ENCODE data around the gene IFT122. TPM values are rescaled to one million over a fixed set of nuclear protein-coding genes. Genes with fewer than 3 reads are reported as not detected.

IFT122 gene
- total RNA-seq, 1 donor from 2014 or later = 9.1 TPM

DNA sequence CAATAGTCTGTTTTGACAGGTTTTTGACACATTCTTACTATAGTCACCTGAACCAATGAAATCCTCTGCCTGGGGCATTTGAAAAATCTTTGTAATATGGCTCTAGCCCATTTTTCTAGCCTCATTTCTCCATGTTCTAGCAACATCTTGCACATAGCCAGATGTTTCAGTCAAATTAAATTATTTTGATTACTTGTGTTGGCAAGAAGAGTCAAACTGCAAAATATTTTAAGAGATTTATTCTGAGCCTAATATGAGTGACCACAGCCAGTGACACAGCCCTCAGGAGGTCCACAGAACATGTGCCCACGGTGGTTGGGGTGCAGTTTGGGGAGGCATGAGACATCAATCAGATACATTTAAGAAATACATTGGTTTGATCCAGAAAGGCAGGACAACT is 6.9 kb downstream of the IFT122 start:
- DNase-seq (ENCODE audit: low read depth) = no peak
- no peaks in the 10 kb centered on the region for H3K27me3 ChIP-seq (ENCODE audit: control insufficient read depth, insufficient read depth, low read length)
- TF ChIP-seq, protein P1, sequence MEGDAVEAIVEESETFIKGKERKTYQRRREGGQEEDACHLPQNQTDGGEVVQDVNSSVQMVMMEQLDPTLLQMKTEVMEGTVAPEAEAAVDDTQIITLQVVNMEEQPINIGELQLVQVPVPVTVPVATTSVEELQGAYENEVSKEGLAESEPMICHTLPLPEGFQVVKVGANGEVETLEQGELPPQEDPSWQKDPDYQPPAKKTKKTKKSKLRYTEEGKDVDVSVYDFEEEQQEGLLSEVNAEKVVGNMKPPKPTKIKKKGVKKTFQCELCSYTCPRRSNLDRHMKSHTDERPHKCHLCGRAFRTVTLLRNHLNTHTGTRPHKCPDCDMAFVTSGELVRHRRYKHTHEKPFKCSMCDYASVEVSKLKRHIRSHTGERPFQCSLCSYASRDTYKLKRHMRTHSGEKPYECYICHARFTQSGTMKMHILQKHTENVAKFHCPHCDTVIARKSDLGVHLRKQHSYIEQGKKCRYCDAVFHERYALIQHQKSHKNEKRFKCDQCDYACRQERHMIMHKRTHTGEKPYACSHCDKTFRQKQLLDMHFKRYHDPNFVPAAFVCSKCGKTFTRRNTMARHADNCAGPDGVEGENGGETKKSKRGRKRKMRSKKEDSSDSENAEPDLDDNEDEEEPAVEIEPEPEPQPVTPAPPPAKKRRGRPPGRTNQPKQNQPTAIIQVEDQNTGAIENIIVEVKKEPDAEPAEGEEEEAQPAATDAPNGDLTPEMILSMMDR (IDR thresholded peaks at IDR 0.05; ENCODE audit: insufficient read depth, low read length, poor library complexity, severe bottlenecking) = no peak
- no peaks in the 10 kb centered on the region for H3K36me3 ChIP-seq (ENCODE audit: control insufficient read depth, insufficient read depth, low read length)
- no peak overlapping the region for H3K4me3 ChIP-seq (ENCODE audit: low read depth, low read length)

DNA sequence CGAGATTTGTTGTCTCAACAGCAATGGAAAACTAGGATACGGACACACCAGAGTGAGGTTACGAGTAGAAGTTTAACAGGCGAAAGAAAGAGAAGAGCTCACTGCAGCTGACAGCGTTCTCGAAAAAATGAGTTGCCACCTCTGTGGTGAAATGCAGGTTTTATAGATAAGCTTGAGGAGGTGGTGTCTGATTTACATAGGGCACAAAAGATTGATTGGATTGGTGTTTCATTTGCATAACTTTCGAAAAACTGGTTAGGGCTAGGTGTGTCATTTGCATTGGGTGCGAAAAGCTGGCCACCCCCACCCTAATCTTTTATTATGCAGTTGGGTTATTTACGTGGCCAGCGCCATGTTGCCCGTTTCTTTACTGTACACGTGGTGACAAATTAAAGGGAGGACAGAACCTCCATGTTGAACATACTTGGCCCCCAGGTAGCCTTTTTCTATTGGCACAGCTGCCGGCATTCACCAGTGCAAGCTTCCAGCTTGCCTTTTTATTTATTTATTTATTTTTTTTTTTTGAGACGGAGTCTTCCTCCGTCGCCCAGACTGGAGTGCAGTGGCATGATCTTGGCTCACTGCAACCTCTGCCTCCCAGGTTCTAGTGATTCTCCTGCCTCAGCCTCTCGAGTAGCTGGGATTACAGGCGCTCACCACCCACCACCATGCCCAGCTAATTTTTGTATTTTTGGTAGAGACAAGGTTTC is 8.3 kb downstream of the IFT122 start:
- no peak for DNase-seq (ENCODE audit: low read depth)
- TF ChIP-seq, protein P1 (IDR thresholded peaks at IDR 0.05; ENCODE audit: insufficient read depth, low read length, poor library complexity, severe bottlenecking) = no peak

DNA sequence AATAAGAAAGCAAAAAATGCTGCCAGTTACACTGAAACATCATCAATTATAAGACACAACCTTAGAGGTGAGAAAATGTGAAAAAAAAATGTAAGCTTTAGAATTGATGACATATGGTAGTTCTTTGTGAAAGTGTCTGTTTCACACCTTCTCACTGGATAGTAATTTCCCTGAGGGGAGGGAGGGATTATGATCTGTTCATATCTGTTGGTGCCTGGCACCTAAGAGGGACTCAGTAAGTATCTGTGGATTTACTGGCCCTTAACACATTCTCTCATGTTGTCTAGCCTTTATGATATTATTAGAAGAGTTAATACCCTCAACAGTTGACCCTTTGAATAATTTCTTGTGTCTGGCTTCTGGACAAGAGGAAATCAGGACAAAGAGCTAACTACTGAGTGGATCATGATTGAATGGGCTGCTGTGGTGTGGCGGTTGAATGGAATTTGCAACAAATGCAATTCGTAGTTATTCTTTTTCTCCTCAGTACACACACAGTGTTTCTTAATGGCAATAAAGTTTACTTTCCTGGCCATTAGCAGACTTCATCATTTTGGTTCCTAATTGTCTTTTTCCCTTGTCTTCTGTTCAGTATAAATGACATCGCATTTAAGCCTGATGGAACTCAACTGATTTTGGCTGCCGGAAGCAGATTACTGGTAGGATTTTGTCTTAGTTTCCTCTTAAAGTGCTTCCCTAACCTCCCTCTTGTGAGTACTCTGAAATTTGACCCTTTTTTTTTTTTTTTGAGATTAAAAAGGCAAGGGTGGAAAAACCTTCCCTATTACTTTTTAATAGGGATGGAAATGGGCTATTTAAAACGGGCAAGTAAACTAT is 9.5 kb downstream of the IFT122 start:
- Histone ChIP-seq H3K36me3 (ENCODE audit: control insufficient read depth, insufficient read depth, low read length) (no peaks in the 10 kb centered on the region), H3K4me3 (ENCODE audit: low read depth, low read length) (no peak overlapping the region), H3K27me3 (ENCODE audit: control insufficient read depth, insufficient read depth, low read length) (no peaks in the 10 kb centered on the region)
- TF ChIP-seq, protein P1 (IDR thresholded peaks at IDR 0.05; ENCODE audit: insufficient read depth, low read length, poor library complexity, severe bottlenecking) = no peak
- DNase-seq (ENCODE audit: low read depth) = no peak

More for the DNA sequence above, 8.3 kb downstream of the IFT122 start:
- H3K27me3 ChIP-seq (ENCODE audit: control insufficient read depth, insufficient read depth, low read length) = no peaks in the 10 kb centered on the region
- H3K36me3 ChIP-seq (ENCODE audit: control insufficient read depth, insufficient read depth, low read length) = no peaks in the 10 kb centered on the region
- no peak overlapping the region for H3K4me3 ChIP-seq (ENCODE audit: low read depth, low read length)

DNA sequence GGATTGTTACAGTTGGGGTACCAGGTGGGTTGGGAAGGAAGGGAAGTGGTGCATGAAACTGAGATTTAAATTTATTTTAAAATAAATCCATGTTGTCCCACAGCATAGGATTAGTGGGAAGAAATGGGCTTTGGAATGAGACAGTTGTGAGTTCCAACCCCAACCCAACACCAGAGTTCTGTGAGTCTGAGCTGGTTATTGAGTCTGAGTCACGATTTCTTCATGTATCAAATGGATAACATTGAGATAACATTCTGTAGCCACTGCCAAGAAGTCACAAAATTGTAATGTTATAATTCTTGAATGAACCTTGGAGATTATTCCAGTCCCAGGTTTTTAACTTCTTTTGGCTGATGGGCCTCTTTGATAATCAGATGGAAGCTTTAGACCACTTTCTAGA is 13.7 kb downstream of the IFT122 start:
- Histone ChIP-seq H3K27me3 (ENCODE audit: control insufficient read depth, insufficient read depth, low read length) (no peaks in the 10 kb centered on the region), H3K36me3 (ENCODE audit: control insufficient read depth, insufficient read depth, low read length) (no peaks in the 10 kb centered on the region), H3K4me3 (ENCODE audit: low read depth, low read length) (no peak overlapping the region)
- TF ChIP-seq, protein P1 (IDR thresholded peaks at IDR 0.05; ENCODE audit: insufficient read depth, low read length, poor library complexity, severe bottlenecking) = no peak
- no peak for DNase-seq (ENCODE audit: low read depth)

DNA sequence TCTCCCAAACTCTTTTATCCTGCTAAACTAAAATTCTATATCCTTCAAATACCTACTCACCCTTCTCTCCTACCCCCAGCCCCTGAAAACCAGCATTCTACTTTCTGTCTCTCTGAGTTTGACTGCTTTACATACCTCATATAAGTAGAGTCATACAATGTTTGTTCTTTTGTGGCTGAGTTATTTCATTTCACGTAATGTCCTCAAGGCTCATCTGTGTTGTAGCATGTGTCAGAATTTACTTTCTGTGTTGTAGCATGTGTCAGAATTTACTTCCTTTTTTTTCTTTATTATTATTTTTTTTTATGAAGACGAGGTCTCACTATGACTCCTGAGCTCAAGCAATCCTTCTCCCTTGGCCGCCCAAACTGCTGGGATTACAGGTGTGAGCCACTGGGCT is 20.1 kb downstream of the IFT122 start:
- no peaks in the 10 kb centered on the region for H3K27me3 ChIP-seq (ENCODE audit: control insufficient read depth, insufficient read depth, low read length)
- no peaks in the 10 kb centered on the region for H3K36me3 ChIP-seq (ENCODE audit: control insufficient read depth, insufficient read depth, low read length)
- TF ChIP-seq, protein P1 (IDR thresholded peaks at IDR 0.05; ENCODE audit: insufficient read depth, low read length, poor library complexity, severe bottlenecking) = no peak
- no peak for DNase-seq (ENCODE audit: low read depth)
- no peak overlapping the region for H3K4me3 ChIP-seq (ENCODE audit: low read depth, low read length)
